ENCODE measurements around the gene PSAPL1.

Gene PSAPL1
- long read RNA-seq: 0 reads

GRCh38 chr4:7434766-7435150 lies at the start of gene PSAPL1:
Gene PSAPL1 (minus strand): TSS chr4:7434930. CDS start chr4:7434879, 51 bp downstream.
- no peak within 1 kb of the TSS for H3K27ac ChIP-seq (replicated peaks)
- no peak for DNase-seq (ENCODE audit: low read depth in 1 of 2, low spot score in 1 of 2)
- no peak within 1 kb of the TSS for H3K4me3 ChIP-seq (replicated peaks; ENCODE audit: insufficient read depth, low read length)
- TF ChIP-seq REST (IDR thresholded peaks at IDR 0.05; ENCODE audit: insufficient replicate concordance, low read depth) (no peak), CTCF (IDR thresholded peaks at IDR 0.05; ENCODE audit: insufficient read depth, low read length) (no peak), POLR2AphosphoS5 (IDR thresholded peaks at IDR 0.05; ENCODE audit: low read depth) (no peak), GABPA (IDR thresholded peaks at IDR 0.05; ENCODE audit: low read depth) (no peak), SPI1 (IDR thresholded peaks at IDR 0.05; ENCODE audit: borderline replicate concordance, low read depth) (no peak)
- no peaks in the 10 kb centered on the region for H3K27me3 ChIP-seq (ENCODE audit: insufficient read depth, poor library complexity, severe bottlenecking)

- DNase-seq (ENCODE audit: low read depth in 1 of 2, low spot score in 1 of 2): no peak
- TF ChIP-seq REST (IDR thresholded peaks at IDR 0.05; ENCODE audit: insufficient replicate concordance, low read depth) (no peak), GABPA (IDR thresholded peaks at IDR 0.05; ENCODE audit: low read depth) (no peak), CTCF (IDR thresholded peaks at IDR 0.05; ENCODE audit: insufficient read depth, low read length) (no peak), SPI1 (IDR thresholded peaks at IDR 0.05; ENCODE audit: borderline replicate concordance, low read depth) (no peak), POLR2AphosphoS5 (IDR thresholded peaks at IDR 0.05; ENCODE audit: low read depth) (no peak)
- H3K27ac ChIP-seq (replicated peaks): no peak overlapping the region
- H3K27me3 ChIP-seq (ENCODE audit: insufficient read depth, poor library complexity, severe bottlenecking): no peaks in the 10 kb centered on the region
- no peak overlapping the region for H3K4me3 ChIP-seq (replicated peaks; ENCODE audit: insufficient read depth, low read length)
Observed at GRCh38 chr4:7481227-7481626, 46.5 kb upstream of the PSAPL1 start.

- DNase-seq (ENCODE audit: low read depth in 1 of 2, low spot score in 1 of 2): no peak
- Histone ChIP-seq H3K27ac (replicated peaks) (no peak overlapping the region), H3K27me3 (ENCODE audit: insufficient read depth, poor library complexity, severe bottlenecking) (no peaks in the 10 kb centered on the region), H3K4me3 (replicated peaks; ENCODE audit: insufficient read depth, low read length) (no peak overlapping the region)
- no peak for TF ChIP-seq SPI1 (IDR thresholded peaks at IDR 0.05; ENCODE audit: borderline replicate concordance, low read depth)
- TF ChIP-seq REST (IDR thresholded peaks at IDR 0.05; ENCODE audit: insufficient replicate concordance, low read depth): no peak
- TF ChIP-seq POLR2AphosphoS5 (IDR thresholded peaks at IDR 0.05; ENCODE audit: low read depth): no peak
- TF ChIP-seq CTCF (IDR thresholded peaks at IDR 0.05; ENCODE audit: insufficient read depth, low read length): no peak
- TF ChIP-seq GABPA (IDR thresholded peaks at IDR 0.05; ENCODE audit: low read depth): no peak
Observed at GRCh38 chr4:7480423-7480822, 45.7 kb upstream of the PSAPL1 start.
